SK-N-MC (cell line): ENCODE data around the gene BCL7B.

Experiments
- EZH2 ChIP-seq: fragments of 200-600 bp; sonication (generic); IDR thresholded peaks from one replicate; pipeline ENCODE4 v1.6.1; 2017; ENCODE audit warnings: antibody characterized with exemption
- FOXP2 ChIP-seq: optimal IDR thresholded peaks from 2 replicates; pipeline ENCODE3; 2011; ENCODE audit warnings: mild to moderate bottlenecking, moderate library complexity; ENCODE audit not compliant: insufficient read depth; ENCODE audit errors: extremely low read length, control extremely low read depth
- POLR2AphosphoS5 ChIP-seq: IDR thresholded peaks from 2 replicates; pipeline ENCODE4 v1.6.1; 2012; ENCODE audit warnings: mild to moderate bottlenecking, low read depth, low read length, borderline replicate concordance

- TF ChIP-seq POLR2AphosphoS5 = no peak
- no peak for TF ChIP-seq EZH2
- TF ChIP-seq FOXP2 = no peak
Measured at GRCh38 chr7:73556208-73557107, 1.0 kb downstream of the BCL7B start.
